Measurements from ENCODE around the gene ATP1B4.

- TF ChIP-seq EZH2 (IDR thresholded peaks at IDR 0.05; ENCODE audit: borderline replicate concordance, low read depth, low read length, severe bottlenecking): no peak
- TF ChIP-seq, protein P1, sequence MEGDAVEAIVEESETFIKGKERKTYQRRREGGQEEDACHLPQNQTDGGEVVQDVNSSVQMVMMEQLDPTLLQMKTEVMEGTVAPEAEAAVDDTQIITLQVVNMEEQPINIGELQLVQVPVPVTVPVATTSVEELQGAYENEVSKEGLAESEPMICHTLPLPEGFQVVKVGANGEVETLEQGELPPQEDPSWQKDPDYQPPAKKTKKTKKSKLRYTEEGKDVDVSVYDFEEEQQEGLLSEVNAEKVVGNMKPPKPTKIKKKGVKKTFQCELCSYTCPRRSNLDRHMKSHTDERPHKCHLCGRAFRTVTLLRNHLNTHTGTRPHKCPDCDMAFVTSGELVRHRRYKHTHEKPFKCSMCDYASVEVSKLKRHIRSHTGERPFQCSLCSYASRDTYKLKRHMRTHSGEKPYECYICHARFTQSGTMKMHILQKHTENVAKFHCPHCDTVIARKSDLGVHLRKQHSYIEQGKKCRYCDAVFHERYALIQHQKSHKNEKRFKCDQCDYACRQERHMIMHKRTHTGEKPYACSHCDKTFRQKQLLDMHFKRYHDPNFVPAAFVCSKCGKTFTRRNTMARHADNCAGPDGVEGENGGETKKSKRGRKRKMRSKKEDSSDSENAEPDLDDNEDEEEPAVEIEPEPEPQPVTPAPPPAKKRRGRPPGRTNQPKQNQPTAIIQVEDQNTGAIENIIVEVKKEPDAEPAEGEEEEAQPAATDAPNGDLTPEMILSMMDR (IDR thresholded peaks at IDR 0.05; ENCODE audit: borderline replicate concordance, extremely low read depth, low read length, poor library complexity, severe bottlenecking): no peak
These were observed 10.9 kb downstream of the ATP1B4 start for GRCh38 chrX:120372667-120373370.

Measured in DND-41 (cell line).